ENCODE data around the gene AKAIN1.

Gene AKAIN1

DNA sequence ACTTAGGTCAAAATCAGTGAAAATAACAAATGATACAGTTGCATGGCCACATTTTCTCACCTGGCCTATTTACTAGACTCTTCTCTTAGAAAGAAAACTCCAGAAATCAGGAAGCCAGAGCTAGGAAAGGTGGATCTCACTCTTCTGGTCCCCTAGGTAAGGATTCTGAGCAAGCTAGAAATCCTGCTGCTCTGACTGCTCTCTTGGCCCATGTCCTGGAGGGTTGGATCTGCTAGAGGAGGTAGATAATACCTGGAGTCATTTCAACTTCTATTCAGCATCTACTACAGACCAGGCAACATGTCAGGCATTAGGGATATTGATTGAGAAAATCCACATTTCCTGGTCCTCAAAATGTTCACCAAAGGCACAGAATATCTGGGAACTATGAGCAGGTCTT, 34.9 kb downstream of the AKAIN1 start:
- no peak for DNase-seq (ENCODE audit: low read depth in 1 of 2, low spot score in 1 of 2)

DNA sequence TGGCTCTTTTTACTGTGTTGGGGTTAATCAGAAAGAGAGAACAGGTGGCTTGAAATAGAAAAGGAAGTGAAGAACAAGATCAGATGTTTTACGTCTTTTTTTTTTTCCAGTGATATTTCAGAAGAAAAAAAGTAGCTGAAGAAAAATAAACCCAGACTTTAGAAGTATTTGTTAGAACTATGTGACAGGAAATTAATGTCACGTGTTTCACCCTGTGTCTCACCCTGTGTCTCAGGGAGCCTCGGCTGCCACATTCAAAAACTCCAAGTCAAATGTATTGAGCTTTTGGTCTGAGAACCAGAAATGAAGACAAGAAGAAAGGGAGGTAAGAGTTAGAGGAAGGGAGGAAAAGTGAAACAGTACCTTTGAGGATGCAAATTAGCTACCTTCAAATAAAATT, 38.0 kb downstream of the AKAIN1 start:
- DNase-seq (ENCODE audit: low read depth in 1 of 2, low spot score in 1 of 2): no peak

DNA sequence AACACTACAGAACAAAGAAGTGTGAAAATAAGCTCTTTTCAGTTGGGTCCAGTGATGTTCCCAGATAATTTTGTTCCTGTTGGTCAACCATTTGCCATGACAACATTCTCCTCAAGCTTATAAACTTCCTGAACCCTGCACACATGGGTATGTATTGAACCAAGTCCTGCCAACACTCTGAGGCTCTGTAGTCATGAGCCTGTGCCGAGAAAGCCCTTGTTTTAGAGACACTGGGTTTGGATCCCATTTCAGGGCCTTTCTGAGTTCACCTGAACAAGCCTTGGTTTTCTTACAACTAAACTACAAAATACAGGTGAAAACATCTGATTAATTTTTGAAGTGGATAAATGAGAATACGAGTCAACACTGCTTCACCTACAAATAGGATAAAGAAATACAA, 38.5 kb downstream of the AKAIN1 start:
- no peak for DNase-seq (ENCODE audit: low read depth in 1 of 2, low spot score in 1 of 2)

DNA sequence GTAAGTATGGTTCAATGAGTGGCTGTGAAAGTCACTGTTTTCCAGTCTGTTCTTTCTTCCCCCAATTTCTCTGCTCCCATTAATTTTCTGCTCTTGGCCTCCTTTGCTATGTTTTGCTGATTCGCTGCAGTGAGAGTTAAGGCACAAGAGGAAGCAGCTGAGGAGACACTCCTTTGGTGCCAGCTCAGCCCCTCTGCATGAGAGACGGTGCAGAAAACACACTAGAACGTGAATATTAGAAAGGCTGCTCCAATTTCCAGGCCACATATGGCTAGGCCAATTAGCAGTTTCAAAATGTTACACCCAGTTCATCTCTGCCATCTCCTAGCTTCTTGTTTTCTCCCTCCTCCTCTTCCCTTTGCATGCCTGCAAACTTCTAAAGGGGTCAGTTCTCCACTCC, 38.9 kb downstream of the AKAIN1 start:
- DNase-seq (ENCODE audit: low read depth in 1 of 2, low spot score in 1 of 2): no peak

DNA sequence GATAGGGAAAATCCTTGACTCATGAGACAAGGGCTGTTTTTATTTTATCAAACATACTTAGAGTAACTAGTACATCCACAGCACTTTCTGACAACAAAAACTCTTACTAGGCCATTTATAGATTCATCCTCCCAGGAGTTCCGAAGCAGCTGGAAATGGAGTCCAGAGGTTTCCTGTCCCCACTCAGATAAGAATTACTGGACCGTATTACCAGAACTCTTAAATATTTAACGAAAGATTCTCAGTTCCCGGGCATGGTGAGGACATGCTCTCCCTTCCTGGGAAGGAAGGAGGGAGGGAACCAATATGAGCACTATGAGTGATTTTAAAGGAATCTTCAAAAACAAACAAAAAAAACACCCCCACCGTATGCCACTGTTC, 41.2 kb downstream of the AKAIN1 start:
- DNase-seq (ENCODE audit: low read depth in 1 of 2, low spot score in 1 of 2): no peak

DNA sequence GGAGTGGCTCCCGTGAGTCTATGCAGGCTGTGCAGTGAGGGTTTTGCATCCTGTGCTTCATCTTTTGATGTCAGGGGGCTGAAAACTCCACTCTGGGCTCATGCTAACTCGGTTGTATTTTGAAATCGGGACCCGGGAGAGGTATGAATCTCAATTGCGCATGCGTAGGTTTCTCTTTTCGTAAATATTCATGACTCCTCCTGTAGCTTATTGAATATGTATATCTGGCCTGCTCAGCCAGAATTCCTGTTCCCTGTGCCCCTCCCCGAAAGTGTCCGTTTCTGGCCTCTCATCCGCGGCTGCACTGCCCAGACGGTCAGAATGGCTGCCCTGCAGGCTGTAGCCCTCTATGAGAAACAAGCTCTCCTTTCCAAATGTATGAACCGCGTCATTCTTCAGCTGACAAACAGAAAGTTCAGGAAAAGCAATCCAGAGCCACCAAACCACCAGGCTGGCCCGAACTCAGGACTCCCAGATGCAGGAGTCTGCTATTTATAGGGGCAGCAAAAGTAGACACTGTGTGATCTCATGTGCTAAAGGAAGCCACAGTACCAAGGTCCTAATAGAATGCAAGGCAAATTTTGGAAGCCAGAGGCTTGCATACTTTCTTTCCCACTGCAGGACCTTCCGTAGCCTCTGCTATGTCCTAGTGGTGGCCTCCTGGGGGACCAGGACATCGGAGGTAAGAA, 41.7 kb downstream of the AKAIN1 start:
- no peak for DNase-seq (ENCODE audit: low read depth in 1 of 2, low spot score in 1 of 2)

DNA sequence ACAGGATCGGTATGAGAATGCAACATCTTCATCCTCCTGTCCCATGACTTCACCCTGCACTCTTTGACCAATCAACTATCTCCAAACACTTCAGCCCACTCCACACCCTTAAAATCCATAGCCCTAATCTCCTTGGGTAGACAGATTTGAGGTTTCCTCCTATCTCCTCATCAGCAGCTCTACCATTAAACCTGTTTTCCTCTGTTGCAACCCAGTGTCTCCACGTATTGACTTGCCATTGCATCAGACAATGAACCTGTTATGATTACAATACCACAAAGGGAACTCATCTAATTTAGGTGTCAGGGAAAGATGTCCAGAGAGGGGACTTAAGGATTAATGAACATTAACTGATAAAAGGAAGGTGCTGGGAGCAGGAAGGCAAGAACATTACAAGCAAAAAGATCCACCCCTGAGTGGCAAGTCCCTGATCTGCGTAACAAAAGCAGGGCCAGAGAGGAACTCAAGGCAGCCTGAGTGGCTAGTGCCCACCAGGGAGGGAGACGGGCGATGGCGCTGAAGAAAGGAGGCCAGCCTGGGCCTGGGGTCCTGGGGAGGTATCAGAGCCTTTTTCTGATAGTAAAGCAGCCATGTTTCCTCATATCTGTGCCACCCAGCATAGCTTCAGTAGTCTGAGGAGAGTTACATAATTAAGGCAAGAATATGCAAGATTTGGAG, 44.6 kb downstream of the AKAIN1 start:
- DNase-seq (ENCODE audit: low read depth in 1 of 2, low spot score in 1 of 2): no peak

DNA sequence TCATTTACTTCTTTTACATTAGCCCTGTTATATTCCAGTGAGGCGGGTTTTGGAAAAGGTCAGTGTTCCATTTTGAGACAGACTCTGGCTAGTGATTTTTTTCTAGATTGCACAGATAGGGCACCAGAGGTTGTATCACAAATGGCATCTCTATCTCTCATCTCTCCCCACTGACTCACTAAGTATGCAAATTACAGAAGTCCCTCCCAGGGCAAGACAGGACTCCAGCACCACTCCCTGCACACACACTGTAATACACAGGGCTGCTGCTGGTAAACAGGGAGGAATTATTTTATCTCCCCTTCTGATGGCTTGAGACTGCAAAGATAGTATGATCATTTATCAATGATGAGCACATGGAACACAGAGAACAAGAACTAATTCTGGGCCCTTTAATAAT, 46.2 kb downstream of the AKAIN1 start:
- DNase-seq (ENCODE audit: low read depth in 1 of 2, low spot score in 1 of 2): no peak

DNA sequence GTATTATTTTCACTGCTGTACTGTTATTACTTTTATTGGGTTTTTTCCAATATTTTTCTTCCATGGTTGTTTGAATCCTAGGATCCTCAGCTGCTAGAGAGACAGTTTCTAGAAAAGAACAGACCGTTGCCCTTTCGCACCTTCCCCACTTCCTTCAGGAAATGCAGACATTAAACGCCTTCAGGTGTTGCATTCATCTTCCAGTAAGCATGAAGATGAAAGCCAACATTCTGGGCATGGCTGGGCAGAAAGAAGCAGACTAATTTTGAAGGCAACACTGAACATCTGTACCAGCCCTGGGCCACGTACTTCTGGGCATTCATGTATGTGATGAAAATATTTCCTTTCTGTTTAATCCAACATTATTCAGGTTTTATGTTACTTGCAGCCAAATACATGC, 51.0 kb downstream of the AKAIN1 start:
- DNase-seq (ENCODE audit: low read depth in 1 of 2, low spot score in 1 of 2): no peak

DNA sequence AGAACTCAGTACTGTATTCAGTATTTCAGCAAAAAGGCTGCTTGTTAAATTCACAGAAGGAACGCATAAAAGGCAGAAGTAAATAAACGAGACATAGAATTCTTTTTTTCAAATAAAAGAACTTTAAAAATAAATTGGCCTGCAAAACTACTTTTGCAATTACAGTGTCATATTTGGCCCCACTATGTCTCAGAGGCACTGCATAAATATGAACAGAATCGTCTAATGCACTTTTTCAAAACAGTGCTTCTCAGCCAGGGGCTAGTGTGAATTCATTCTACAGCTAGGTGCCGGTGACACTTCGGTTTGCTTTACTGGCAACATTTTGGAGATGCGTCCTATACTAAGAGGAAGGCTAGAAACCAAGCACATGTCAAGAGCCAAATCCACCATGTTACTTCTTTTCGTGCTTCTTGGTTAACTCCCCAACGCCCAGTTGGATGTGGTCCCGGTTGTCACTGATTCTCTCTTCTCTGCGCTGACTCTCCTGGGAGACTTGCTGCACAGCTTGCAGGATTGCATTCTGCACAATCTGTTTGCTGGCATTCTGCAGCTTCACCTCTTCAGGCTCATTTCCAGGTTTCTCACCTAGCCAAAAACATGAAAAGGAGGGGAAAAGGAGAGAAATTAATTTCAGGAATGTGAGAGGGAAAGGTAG, 51.8 kb downstream of the AKAIN1 start:
- no peak for DNase-seq (ENCODE audit: low read depth in 1 of 2, low spot score in 1 of 2)

DNA sequence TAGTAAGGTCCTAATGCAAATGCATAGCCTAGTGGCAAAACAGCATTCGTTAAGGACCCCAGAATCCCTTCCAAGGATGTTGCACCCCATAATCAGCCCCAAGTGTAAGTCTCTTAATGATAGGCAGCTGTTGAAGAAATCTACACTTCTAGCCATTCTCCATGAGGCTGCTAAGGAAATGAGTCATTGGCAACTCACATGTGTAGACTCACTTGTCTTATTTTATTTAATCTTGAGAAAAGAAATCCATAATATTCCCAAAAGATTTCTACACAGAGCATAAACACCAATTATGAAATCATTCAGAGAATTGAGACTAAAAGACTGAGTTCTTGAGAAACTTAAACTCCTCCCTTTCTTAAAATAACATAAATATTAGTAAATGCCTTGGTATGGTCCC, 52.4 kb downstream of the AKAIN1 start:
- no peak for DNase-seq (ENCODE audit: low read depth in 1 of 2, low spot score in 1 of 2)

DNA sequence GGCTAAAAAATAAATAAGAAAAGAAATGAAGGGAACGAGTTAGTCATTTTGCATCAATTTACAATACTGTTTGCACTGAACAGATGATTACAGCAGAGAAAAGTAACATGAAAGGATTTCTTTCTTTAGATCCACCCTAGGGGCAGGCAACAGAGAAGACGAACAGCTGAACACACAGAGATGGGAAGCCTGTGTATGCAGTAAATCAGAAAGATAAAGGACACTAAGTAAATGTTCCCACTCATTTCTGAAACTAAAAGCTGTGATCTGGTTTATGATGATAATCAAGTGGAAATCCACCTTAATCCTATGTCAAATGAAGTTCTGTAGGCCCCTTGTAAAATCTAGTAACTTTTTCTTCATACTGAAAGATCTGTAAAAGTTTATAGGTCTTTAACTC, 54.2 kb downstream of the AKAIN1 start:
- DNase-seq (ENCODE audit: low read depth in 1 of 2, low spot score in 1 of 2): no peak

DNA sequence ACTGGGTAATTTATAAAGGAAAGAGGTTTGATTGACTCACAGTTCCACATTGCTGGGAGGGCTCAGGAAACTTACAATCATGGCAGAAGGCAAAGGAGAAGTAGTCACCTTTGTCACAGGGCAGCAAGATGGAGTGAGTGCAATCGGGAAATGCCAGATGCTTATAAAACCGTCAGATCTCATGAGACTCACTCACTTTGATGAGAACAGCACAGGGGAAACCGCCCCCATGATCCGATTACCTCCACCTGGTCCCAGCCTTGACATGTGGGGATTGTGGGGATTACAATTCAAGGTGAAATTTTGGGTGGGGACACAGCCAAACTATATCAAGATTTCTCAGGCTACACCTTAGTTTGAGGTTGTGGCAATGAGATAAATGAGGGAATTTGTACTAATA, 54.9 kb downstream of the AKAIN1 start:
- no peak for DNase-seq (ENCODE audit: low read depth in 1 of 2, low spot score in 1 of 2)

DNA sequence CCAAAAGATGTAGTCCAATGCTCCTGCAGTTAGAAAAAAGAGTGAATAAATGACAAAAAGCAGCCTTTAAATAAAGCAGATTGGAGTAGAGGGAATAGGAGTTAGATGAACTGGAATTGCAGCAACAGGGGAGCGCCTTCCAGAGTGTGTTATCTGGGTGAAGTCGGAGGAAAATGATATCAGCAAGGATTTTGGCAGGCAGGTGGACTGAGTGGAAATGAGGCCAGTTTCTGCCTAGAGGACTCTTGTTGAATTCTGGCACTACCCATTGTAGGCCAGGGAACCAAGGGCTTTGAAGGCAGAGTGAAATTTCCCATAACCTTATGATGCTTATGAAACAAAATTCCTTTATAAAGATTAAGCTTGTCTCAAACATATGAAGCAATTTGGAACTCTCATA, 59.8 kb downstream of the AKAIN1 start:
- DNase-seq (ENCODE audit: low read depth in 1 of 2, low spot score in 1 of 2): no peak

DNA sequence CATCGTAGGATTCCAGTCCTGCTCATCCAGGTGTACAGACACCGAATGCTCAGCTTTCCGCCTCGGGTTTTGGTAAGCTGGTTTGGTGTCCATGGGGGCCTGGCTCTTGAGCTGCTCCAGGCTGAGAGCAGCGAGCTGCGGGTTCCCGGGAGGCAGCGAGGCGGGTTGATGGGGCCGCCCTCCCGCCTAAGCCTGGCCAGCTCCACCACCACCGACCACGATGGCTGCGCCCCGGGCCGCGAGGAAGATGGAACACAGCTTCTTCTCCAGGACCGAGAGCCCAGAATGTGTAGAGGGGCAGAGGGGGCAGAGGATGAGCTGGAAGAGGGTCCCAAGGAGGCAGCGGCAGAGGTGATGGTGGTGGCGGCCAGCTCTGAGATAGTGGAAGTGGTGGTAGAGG, 64.1 kb downstream of the AKAIN1 start:
- DNase-seq (ENCODE audit: low read depth in 1 of 2, low spot score in 1 of 2): no peak

DNA sequence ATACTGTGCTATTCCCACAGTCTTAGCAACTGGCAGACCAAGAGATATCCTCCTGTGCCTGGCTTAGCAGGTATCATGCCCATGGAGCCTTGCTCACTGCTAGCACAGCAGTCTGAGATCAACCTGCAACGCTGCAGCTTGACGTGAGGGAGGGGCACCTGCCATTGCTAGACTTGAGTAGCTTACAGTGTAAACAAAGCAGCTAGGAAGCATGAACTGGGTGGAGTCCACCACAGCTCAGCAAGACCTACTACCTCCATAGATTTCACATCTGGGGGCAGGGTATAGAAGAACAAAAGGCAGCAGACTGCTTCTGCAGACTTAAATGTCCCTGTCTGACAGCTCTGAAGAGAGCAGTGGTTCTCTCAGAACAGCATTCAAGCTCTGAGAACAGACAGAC, 74.8 kb downstream of the AKAIN1 start:
- no peak for DNase-seq (ENCODE audit: low read depth in 1 of 2, low spot score in 1 of 2)

DNA sequence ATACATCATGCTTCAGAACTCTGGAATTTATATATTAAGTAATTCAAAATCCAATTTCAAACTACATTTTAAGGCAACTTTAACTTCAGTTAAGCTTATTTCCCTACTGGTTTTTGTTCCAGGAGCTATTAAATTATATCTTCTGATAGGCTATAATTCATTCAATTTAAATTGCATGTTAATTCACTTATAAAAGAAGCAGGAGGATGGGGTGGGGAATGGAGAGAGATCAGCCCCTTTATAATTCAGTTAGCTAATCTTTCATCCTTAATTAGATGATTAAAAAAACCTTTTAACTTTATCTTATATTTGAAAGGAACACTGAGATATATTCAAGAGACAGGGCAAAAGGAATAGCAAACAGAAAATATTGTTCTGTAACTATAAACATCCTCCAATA, 86.8 kb downstream of the AKAIN1 start:
- DNase-seq (ENCODE audit: low read depth in 1 of 2, low spot score in 1 of 2): no peak

DNA sequence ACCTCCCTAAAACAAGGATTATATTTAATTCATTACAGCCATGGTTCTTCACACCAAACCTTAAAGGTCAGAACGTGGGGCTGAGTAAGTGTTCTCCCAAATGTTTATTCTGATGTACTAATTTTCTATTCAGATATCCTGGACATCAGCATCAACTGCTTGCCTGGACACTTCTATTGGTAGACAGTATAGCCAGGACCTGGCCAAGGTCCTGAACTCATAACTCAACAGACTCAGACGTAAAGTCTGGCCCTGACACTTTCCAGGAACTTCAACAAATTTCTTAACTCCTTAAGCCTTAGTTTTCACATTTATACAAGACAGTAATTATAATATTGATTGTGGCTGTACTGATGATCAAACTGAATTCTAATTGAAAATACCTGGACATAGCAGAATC, 89.1 kb downstream of the AKAIN1 start:
- no peak for DNase-seq (ENCODE audit: low read depth in 1 of 2, low spot score in 1 of 2)

DNA sequence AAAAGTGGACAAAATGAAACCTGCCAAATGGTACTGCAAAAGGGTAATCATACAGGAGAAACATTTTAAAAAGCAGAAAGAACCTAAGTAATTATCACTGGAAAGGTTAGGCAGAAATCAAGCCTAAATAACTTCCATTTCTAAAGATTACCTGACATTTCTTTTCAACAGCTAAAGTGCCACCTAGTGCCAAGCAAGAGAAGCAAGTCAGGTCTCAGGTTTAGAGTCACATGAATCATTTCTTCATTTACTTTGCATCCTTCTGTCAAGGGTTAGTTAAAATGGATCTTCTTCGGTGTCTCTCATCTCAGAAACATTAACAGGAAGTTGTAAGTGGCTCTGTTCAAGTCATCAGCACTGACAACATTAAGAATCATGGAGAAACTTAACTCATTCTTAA, 90.3 kb downstream of the AKAIN1 start:
- no peak for DNase-seq (ENCODE audit: low read depth in 1 of 2, low spot score in 1 of 2)

DNA sequence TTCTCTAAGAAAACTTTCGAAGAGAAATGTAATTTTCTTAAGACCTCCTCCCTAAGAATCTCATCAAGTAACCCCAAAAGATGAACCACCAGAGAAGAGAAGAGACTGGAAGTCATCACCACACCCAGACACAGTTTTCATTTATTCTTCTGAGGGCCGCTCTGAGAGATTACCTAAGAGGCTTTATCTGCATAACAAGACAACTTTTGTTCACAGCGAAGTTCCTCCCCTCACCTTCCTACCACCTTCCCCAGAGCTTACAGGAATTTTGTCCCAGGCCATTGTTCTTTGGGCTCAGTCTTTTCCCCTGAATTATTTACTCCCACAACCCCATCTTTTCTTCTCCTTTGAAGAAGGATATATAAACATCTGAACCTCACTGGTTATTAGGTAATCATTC, 92.8 kb downstream of the AKAIN1 start:
- DNase-seq (ENCODE audit: low read depth in 1 of 2, low spot score in 1 of 2): no peak

DNA sequence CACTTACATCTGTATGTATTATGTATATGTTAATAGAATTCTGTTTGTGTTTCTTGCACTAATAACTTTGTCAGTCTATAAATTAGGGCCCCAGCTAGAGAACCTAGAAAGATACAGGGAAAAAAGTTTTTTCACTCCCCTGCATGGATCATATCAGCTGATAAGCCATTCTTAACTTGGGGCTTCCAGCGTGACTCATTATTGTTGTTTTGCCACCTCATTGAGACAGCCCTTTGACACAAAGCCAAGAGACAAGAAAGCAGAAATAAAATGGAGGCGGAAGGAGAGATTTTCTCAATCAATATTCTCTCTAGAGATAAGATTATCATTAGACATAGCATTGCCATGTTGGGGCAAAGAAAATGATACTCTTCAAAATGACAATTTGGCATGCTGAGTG, 93.4 kb downstream of the AKAIN1 start:
- no peak for DNase-seq (ENCODE audit: low read depth in 1 of 2, low spot score in 1 of 2)

DNA sequence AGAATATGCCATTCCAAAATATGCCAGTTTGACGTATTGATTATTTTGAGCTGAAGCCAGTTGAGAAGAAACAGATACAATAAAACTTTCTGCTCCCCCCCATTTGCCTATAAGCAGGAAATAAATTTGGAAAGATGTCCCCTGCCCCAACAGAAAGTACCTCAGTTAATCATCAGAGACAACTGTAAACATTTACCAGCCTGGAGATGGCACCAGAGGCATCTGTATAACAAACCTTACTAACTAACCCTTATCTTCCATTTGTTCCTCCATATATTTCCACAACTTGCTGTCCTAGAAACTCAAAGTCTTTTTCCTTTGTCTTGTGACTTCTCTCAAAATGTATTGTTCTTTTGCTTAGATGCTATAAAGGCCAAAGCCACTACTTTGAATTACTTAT, 93.8 kb downstream of the AKAIN1 start:
- DNase-seq (ENCODE audit: low read depth in 1 of 2, low spot score in 1 of 2): no peak
